Sigmoid colon (tissue), 3 donors: Measurements from ENCODE around the gene SIDT2.

Source experiments
- CTCF ChIP-seq, 4 experiments: fragments of 450-650 bp in 3 of 4; fragments of 200-600 bp in 1 of 4; IDR thresholded peaks; one replicate each; pipeline ENCODE4 v1.5.1; 2016 to 2019; ENCODE audit warnings: antibody characterized with exemption in 4 of 4, mild to moderate bottlenecking in 3 of 4, moderate library complexity in 2 of 4
- POLR2A ChIP-seq, 2 donors: fragments of 450-650 bp; IDR thresholded peaks; one replicate each; pipeline ENCODE4 v1.6.1; 2016; ENCODE audit warnings: antibody characterized with exemption in 2 of 2, mild to moderate bottlenecking in 2 of 2, moderate library complexity in 2 of 2

- TF ChIP-seq POLR2A (IDR thresholded peaks at IDR 0.05): no peak
- TF ChIP-seq CTCF (IDR thresholded peaks at IDR 0.05): no peak
Observed at GRCh38 chr11:117157507-117157906, 21.0 kb upstream of the SIDT2 start.
